SK-N-SH (cell line): ENCODE measurements around the gene NWD2.

Source experiments
- CHD2 ChIP-seq: fragments of 150-350 bp; IDR thresholded peaks from 2 replicates; pipeline ENCODE4 v1.6.1; 2018; ENCODE audit warnings: low read length; ENCODE audit not compliant: partially characterized antibody
- CTCF ChIP-seq: fragments of 200-600 bp; sonication (generic); IDR thresholded peaks from 2 replicates; pipeline ENCODE4 v1.6.1; 2017; ENCODE audit warnings: antibody characterized with exemption, mild to moderate bottlenecking, moderate library complexity
- EZH2phosphoT487 ChIP-seq: fragments of 200-600 bp; sonication (generic); IDR thresholded peaks from 2 replicates; pipeline ENCODE4 v1.6.1; 2017; ENCODE audit warnings: low read depth, mixed run types, mild to moderate bottlenecking, antibody characterized with exemption, moderate library complexity, borderline replicate concordance
- FOXM1 ChIP-seq: IDR thresholded peaks from 2 replicates; pipeline ENCODE4 v1.4.0; 2012; ENCODE audit warnings: low read depth, mild to moderate bottlenecking
- IRF3 ChIP-seq: fragments of 150-350 bp; IDR thresholded peaks from 2 replicates; pipeline ENCODE4 v1.6.1; 2016; ENCODE audit warnings: mild to moderate bottlenecking, low read depth, low read length
- JUND ChIP-seq: IDR thresholded peaks from 2 replicates; pipeline ENCODE4 v1.4.0; 2012
- MXI1 ChIP-seq: IDR thresholded peaks from 2 replicates; pipeline ENCODE4 v1.6.1; 2012; ENCODE audit warnings: mild to moderate bottlenecking, low read depth, low read length, improper control_type of control experiment
- NFIC ChIP-seq: IDR thresholded peaks from 2 replicates; pipeline ENCODE4 v1.4.0; 2012; ENCODE audit warnings: borderline replicate concordance
- RAD21 ChIP-seq: IDR thresholded peaks from 2 replicates; pipeline ENCODE4 v1.6.1; 2012; ENCODE audit warnings: mild to moderate bottlenecking, low read length
- SIN3A ChIP-seq: IDR thresholded peaks from 2 replicates; pipeline ENCODE4 v1.6.1; 2012; ENCODE audit warnings: low read depth, mild to moderate bottlenecking, low read length, moderate library complexity, borderline replicate concordance
- TCF12 ChIP-seq: IDR thresholded peaks from 2 replicates; pipeline ENCODE4 v1.4.0; 2012
- USF2 ChIP-seq: fragments of 150-350 bp; IDR thresholded peaks from 2 replicates; pipeline ENCODE4 v1.6.1; 2017; ENCODE audit warnings: antibody characterized with exemption, low read length, low read depth, borderline replicate concordance
- YY1 ChIP-seq: IDR thresholded peaks from 2 replicates; pipeline ENCODE4 v1.4.0; 2012; ENCODE audit warnings: low read depth, mild to moderate bottlenecking
- ZBTB33 ChIP-seq: IDR thresholded peaks from 2 replicates; pipeline ENCODE4 v1.4.0; 2012; ENCODE audit warnings: low read depth, borderline replicate concordance

GRCh38 chr4:37197899-37198298 lies 46.6 kb upstream of the NWD2 start:
- no peak for TF ChIP-seq CTCF
- no peak for TF ChIP-seq YY1
- no peak for TF ChIP-seq ZBTB33
- no peak for TF ChIP-seq RAD21
- no peak for TF ChIP-seq TCF12
- no peak for TF ChIP-seq NFIC
- no peak for TF ChIP-seq IRF3
- no peak for TF ChIP-seq MXI1
- TF ChIP-seq JUND, result no peak
- no peak for TF ChIP-seq USF2
- no peak for TF ChIP-seq CHD2
- no peak for TF ChIP-seq SIN3A
- no peak for TF ChIP-seq FOXM1
- no peak for TF ChIP-seq EZH2phosphoT487
